EH (cell line): ENCODE results near the gene TOP1.

ENCODE experiments used
- DNase-seq: peaks from one replicate; pipeline ENCODE4 v3.0.0-alpha.2; 2015; ENCODE audit warnings: low read depth

Gene TOP1

GRCh38 chr20:41028359-41029149, at the start of gene TOP1:
TOP1 (plus strand) TSS chr20:41028822; CDS start chr20:41029068, 246 bp downstream.
- peak; percentile 100 for DNase-seq

GRCh38 chr20:40979247-40979646, 49.4 kb upstream of the TOP1 start:
- no peak for DNase-seq

- DNase-seq, result no peak
These were observed 48.4 kb upstream of the TOP1 start for GRCh38 chr20:40980106-40980827.

GRCh38 chr20:40980828-40981310, 47.8 kb upstream of the TOP1 start:
- DNase-seq, result no peak

GRCh38 chr20:40982415-40983145, 46.0 kb upstream of the TOP1 start:
- no peak for DNase-seq

GRCh38 chr20:40983898-40984297, 44.7 kb upstream of the TOP1 start:
- no peak for DNase-seq

- no peak for DNase-seq
These were observed 44.1 kb upstream of the TOP1 start for GRCh38 chr20:40984496-40984895.

- DNase-seq, result no peak
These were observed 41.8 kb upstream of the TOP1 start for GRCh38 chr20:40986774-40987173.

- DNase-seq, result peak; percentile 89
These were observed 38.0 kb upstream of the TOP1 start for GRCh38 chr20:40990542-40991120.

- DNase-seq, result no peak
These were observed 37.3 kb upstream of the TOP1 start for GRCh38 chr20:40991181-40991889.

- DNase-seq, result no peak
These were observed 36.1 kb upstream of the TOP1 start for GRCh38 chr20:40992349-40993113.

GRCh38 chr20:40993794-40994540, 34.7 kb upstream of the TOP1 start:
- DNase-seq, result peak; percentile 30

GRCh38 chr20:40996326-40996725, 32.3 kb upstream of the TOP1 start:
- DNase-seq, result no peak

- no peak for DNase-seq
These were observed 31.5 kb upstream of the TOP1 start for GRCh38 chr20:40997116-40997515.

GRCh38 chr20:40999841-41000240, 28.8 kb upstream of the TOP1 start:
- DNase-seq, result no peak

GRCh38 chr20:41000628-41001027, 28.0 kb upstream of the TOP1 start:
- no peak for DNase-seq

GRCh38 chr20:41001497-41001896, 27.1 kb upstream of the TOP1 start:
- DNase-seq, result no peak

- DNase-seq, result no peak
These were observed 25.8 kb upstream of the TOP1 start for GRCh38 chr20:41002842-41003142.

GRCh38 chr20:41003143-41003935, 25.3 kb upstream of the TOP1 start:
- DNase-seq, result peak; percentile 97
